Mononuclear cell (primary cell): Measurements from ENCODE around the gene NADSYN1. TPM values are rescaled to one million over a fixed set of nuclear protein-coding genes. Genes with fewer than 3 reads are reported as not detected.

Experiments
- H3K27me3 ChIP-seq: 2 replicates; pipeline ENCODE4 v1.6.0; 2011; ENCODE audit warnings: low read length, control low read depth; ENCODE audit not compliant: insufficient read depth
- H3K4me1 ChIP-seq: 2 replicates; pipeline ENCODE4 v1.5.1; 2011; ENCODE audit warnings: mild to moderate bottlenecking, low read length, control low read depth; ENCODE audit not compliant: insufficient read depth
- H3K4me3 ChIP-seq: 2 replicates; pipeline ENCODE4 v1.5.1; 2011; ENCODE audit warnings: mild to moderate bottlenecking, low read length, moderate library complexity
- H3K9me3 ChIP-seq: 2 replicates; pipeline ENCODE4 v1.5.1; 2011; ENCODE audit warnings: low read depth, mild to moderate bottlenecking, control low read depth, low read length
- total RNA-seq: library from RNA; depleted of rRNA; stranded (reverse); fragments of >200 nt; gene quantifications from one replicate; pipeline ENCODE4 v1.2.3, GENCODE V29; 2012

NADSYN1 gene
- total RNA-seq, 1 donor = 79.4 TPM

DNA sequence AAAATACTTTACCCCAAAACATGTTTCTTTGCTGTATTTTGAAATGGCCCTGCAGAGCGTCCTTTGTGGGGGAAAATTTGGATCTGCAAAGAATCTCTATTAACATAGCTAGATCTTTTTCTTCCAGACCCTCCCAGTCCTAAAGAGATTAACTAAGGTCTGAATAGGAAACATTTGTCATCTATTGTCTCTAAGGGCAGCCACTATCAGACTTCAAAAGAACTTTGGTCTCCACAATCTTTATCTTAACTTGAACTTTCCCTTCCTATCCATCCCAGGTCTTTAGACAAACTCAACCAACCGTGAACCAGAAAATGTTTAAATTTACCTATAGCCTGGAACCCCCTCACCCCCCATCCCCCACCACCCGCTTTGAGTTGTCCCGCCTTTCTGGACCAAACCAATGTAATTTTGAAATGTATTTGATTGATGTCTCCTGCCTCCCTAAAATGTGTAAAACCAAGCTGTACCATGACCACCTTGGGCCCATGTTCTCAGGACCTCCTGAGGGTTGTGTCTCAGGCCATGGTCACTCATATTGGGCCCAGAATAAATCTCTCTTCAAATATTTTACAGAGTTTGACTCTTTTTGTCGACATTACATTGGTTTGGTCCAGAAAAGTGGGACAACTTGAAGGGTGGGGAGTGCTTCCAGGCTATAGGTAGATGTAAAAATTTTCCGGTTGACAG, 91.7 kb downstream of the NADSYN1 start:
- H3K4me1 ChIP-seq = peaks cover 8% of the 10 kb centered on the region
- no peaks in the 10 kb centered on the region for H3K27me3 ChIP-seq
- no peak overlapping the region for H3K4me3 ChIP-seq
- H3K9me3 ChIP-seq = no peaks in the 10 kb centered on the region

- Histone ChIP-seq H3K9me3 (no peaks in the 10 kb centered on the region), H3K4me1 (peaks cover 8% of the 10 kb centered on the region), H3K27me3 (no peaks in the 10 kb centered on the region), H3K4me3 (no peak overlapping the region)
These were observed 92.5 kb downstream of the NADSYN1 start for GRCh38 chr11:71545405-71545966.

DNA sequence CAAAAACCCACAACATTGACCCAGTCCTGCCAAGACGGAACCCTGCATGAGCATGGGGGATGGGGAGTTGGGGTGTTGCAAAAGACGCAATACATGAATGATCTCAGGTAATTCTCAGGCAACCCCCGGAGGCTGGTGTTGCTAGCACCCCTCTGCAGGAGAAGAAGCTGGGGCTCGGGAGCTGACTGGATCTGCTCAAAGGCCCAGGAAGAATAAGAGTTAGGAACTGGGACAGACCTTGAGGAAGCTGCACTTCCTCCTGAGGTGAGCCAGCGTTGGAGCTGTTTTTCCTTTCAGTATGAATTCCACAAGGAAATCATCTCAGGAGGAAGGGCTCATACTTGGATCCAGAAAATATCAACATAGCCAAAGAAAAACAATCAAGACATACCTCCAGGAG, 95.1 kb downstream of the NADSYN1 start, which contains the start of gene KRTAP5-9:
Gene KRTAP5-9, plus strand, starts transcription at position 301 of the 400 bp plus-strand sequence. CDS start 238 bp downstream, outside the sequence.
- no peaks in the 10 kb centered on the region for H3K9me3 ChIP-seq
- H3K27me3 ChIP-seq = no peaks in the 10 kb centered on the region
- H3K4me1 ChIP-seq = peaks cover 8% of the 10 kb centered on the region
- no peak within 1 kb of the TSS for H3K4me3 ChIP-seq

- H3K4me1 ChIP-seq = peaks cover 4% of the 10 kb centered on the region
- no peaks in the 10 kb centered on the region for H3K9me3 ChIP-seq
- H3K4me3 ChIP-seq = no peak overlapping the region
These were observed 95.7 kb downstream of the NADSYN1 start for GRCh38 chr11:71548716-71549151.

More at GRCh38 chr11:71548716-71549151, 95.7 kb downstream of the NADSYN1 start:
- no peaks in the 10 kb centered on the region for H3K27me3 ChIP-seq

Other genes starting within 250 kb of the NADSYN1 start
- gene SHANK2, start 200.6 kb upstream of the NADSYN1 start, total RNA-seq = 0.21 TPM
- 5.4 TPM for gene DHCR7, start 4.8 kb upstream of the NADSYN1 start, total RNA-seq
- 0.10 TPM for gene KRTAP5-7, start 74.1 kb downstream of the NADSYN1 start, total RNA-seq
- gene KRTAP5-8, start 84.8 kb downstream of the NADSYN1 start, total RNA-seq = not detected
- gene KRTAP5-9, start 95.2 kb downstream of the NADSYN1 start, total RNA-seq = not detected
- gene KRTAP5-10, start 112.4 kb downstream of the NADSYN1 start, total RNA-seq = not detected
- gene KRTAP5-11, start 129.7 kb downstream of the NADSYN1 start, total RNA-seq = not detected